ENCODE results near the gene SLAMF1.

DNA sequence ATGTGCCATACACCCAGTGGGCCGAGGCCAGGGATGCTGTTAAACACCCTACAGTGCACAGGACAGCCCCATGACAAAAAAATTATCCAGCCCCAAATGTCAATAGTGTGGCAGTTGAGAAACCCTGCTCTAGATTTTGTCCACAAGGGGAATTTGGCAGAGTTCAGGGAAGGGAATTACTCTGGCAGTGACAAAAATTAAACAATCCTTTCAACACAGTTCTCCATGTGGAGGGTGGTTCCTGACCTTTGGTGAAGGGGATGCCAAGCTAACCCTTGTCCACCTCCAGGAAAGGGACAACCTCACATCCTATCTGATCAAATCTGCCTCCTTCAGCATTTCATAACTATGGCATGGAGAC lies 39.2 kb downstream of the SLAMF1 start:
- TF ChIP-seq, protein P1, sequence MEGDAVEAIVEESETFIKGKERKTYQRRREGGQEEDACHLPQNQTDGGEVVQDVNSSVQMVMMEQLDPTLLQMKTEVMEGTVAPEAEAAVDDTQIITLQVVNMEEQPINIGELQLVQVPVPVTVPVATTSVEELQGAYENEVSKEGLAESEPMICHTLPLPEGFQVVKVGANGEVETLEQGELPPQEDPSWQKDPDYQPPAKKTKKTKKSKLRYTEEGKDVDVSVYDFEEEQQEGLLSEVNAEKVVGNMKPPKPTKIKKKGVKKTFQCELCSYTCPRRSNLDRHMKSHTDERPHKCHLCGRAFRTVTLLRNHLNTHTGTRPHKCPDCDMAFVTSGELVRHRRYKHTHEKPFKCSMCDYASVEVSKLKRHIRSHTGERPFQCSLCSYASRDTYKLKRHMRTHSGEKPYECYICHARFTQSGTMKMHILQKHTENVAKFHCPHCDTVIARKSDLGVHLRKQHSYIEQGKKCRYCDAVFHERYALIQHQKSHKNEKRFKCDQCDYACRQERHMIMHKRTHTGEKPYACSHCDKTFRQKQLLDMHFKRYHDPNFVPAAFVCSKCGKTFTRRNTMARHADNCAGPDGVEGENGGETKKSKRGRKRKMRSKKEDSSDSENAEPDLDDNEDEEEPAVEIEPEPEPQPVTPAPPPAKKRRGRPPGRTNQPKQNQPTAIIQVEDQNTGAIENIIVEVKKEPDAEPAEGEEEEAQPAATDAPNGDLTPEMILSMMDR (IDR thresholded peaks at IDR 0.05): no peak
- TF ChIP-seq POLR2A (IDR thresholded peaks at IDR 0.05): no peak

Data from vagina (tissue), 2 donors.